H1 (cell line): ENCODE data around the gene MDM1. TPM values are rescaled to one million over a fixed set of nuclear protein-coding genes. Genes with fewer than 3 reads are reported as not detected.

Experiments used
- CTCF ChIA-PET: fragments of 300-600 bp; sonication (Branson Sonifier 250); formaldehyde crosslinking; loops from one replicate; lab custom pipeline; 2021; ENCODE audit not compliant: partially characterized antibody; lab: Charles Lee
- POLR2A ChIA-PET: fragments of 300-600 bp; sonication (Branson Sonifier 250); formaldehyde crosslinking; loops from one replicate; lab custom pipeline; 2021; ENCODE audit warnings: inconsistent platforms; ENCODE audit not compliant: partially characterized antibody; lab: Charles Lee
- DNase-seq, 2 experiments: peaks; one replicate each; pipeline versions ENCODE4 v3.0.0 to v3.0.0-alpha.2; 2010 to 2022; ENCODE audit warnings: low spot score in 2 of 2, low read depth in 1 of 2, mixed read lengths in 1 of 2
- FAIRE-seq: peaks from 2 replicates; lab custom pipeline; 2011; peaks lifted over from hg19 to GRCh38; lab: Jason Lieb, UNC
- H2AFZ ChIP-seq: 2 replicates; pipeline ENCODE4 v1.8.1; 2012; ENCODE audit warnings: low read length, inconsistent platforms
- H2AK5ac ChIP-seq: 2 replicates; pipeline ENCODE4 v1.6.1; 2013; ENCODE audit warnings: low read depth, low read length
- H2BK120ac ChIP-seq: replicated peaks from 2 replicates; pipeline ENCODE3; 2013; ENCODE audit warnings: low read depth, low read length, inconsistent platforms
- H2BK12ac ChIP-seq: 2 replicates; pipeline ENCODE4 v1.6.1; 2013; ENCODE audit warnings: low read depth, low read length
- H2BK15ac ChIP-seq: 2 replicates; pipeline ENCODE4 v1.6.1; 2013; ENCODE audit warnings: low read length
- H2BK20ac ChIP-seq: 2 replicates; pipeline ENCODE4 v1.6.1; 2013; ENCODE audit warnings: low read length
- H2BK5ac ChIP-seq: 2 replicates; pipeline ENCODE4 v1.6.1; 2013; ENCODE audit warnings: low read depth, low read length
- H3K14ac ChIP-seq: 2 replicates; pipeline ENCODE4 v1.6.1; 2013; ENCODE audit warnings: inconsistent platforms; ENCODE audit not compliant: insufficient read length
- H3K18ac ChIP-seq: 2 replicates; pipeline ENCODE4 v1.6.1; 2013; ENCODE audit warnings: low read length; ENCODE audit errors: extremely low read depth
- H3K23ac ChIP-seq: 2 replicates; pipeline ENCODE4 v1.6.1; 2013; ENCODE audit warnings: inconsistent platforms; ENCODE audit not compliant: insufficient read length
- H3K23me2 ChIP-seq: 2 replicates; pipeline ENCODE4 v1.6.1; 2013; ENCODE audit warnings: low read depth, low read length
- H3K27ac ChIP-seq: 2 replicates; pipeline ENCODE4 v1.6.1; 2011; ENCODE audit warnings: low read depth, low read length, inconsistent platforms
- H3K27me3 ChIP-seq, 4 experiments: replicated peaks in 1 of 4; 1 replicate in 1 of 4; 2 replicates in 3 of 4; pipeline versions ENCODE4 v1.6.1 to v1.8.1; 2011 to 2013; ENCODE audit warnings: low read length in 3 of 4, mild to moderate bottlenecking in 3 of 4, inconsistent platforms in 2 of 4, mixed read lengths in 2 of 4, moderate library complexity in 1 of 4; ENCODE audit not compliant: control insufficient read depth in 3 of 4, insufficient read depth in 3 of 4; ENCODE audit errors: extremely low read depth in 1 of 4
- H3K36me3 ChIP-seq, 4 experiments: 2 replicates each; pipeline versions ENCODE4 v1.6.1 to v1.8.1; 2011 to 2013; ENCODE audit warnings: mild to moderate bottlenecking in 4 of 4, low read length in 3 of 4, moderate library complexity in 2 of 4, control low read depth in 1 of 4, inconsistent platforms in 1 of 4; ENCODE audit not compliant: insufficient read depth in 4 of 4, control insufficient read depth in 2 of 4
- H3K4ac ChIP-seq: replicated peaks from 2 replicates; pipeline ENCODE3; 2013; ENCODE audit warnings: low read length, low read depth, mixed read lengths, inconsistent platforms; ENCODE audit not compliant: insufficient read length
- H3K4me1 ChIP-seq, 4 experiments: replicated peaks in 1 of 4; 1 replicate in 1 of 4; 2 replicates in 3 of 4; pipeline versions ENCODE4 v1.6.1 to v1.8.1; 2011 to 2013; ENCODE audit warnings: low read length in 3 of 4, inconsistent platforms in 2 of 4, mixed read lengths in 1 of 4; ENCODE audit not compliant: insufficient read depth in 4 of 4, control insufficient read depth in 3 of 4
- H3K4me2 ChIP-seq, 2 experiments: 2 replicates each; pipeline versions ENCODE4 v1.6.1 to v1.8.1; 2011 to 2013; ENCODE audit warnings: low read depth in 2 of 2, low read length in 2 of 2, control low read depth in 1 of 2, inconsistent platforms in 1 of 2, mild to moderate bottlenecking in 1 of 2; ENCODE audit not compliant: insufficient read depth in 1 of 2
- H3K4me3 ChIP-seq, 4 experiments: fragments of 200-600, 300-600 bp in 1 of 4; sonication (generic), shearing (Covaris generic), sonication (Bioruptor Twin) in 1 of 4; 2 replicates each; pipeline versions ENCODE4 v1.5.1 to v1.8.1; 2011 to 2016; ENCODE audit warnings: low read length in 4 of 4, low read depth in 3 of 4, control low read depth in 2 of 4, inconsistent platforms in 2 of 4, mild to moderate bottlenecking in 2 of 4, mixed read lengths in 1 of 4, moderate library complexity in 1 of 4; ENCODE audit not compliant: insufficient read depth in 2 of 4; ENCODE audit errors: extremely low read depth in 1 of 4
- H3K56ac ChIP-seq: replicated peaks from 2 replicates; pipeline ENCODE3; 2013; ENCODE audit warnings: low read depth, mild to moderate bottlenecking, mixed read lengths, low read length, inconsistent platforms; ENCODE audit not compliant: insufficient read length
- H3K79me1 ChIP-seq: 2 replicates; pipeline ENCODE4 v1.6.1; 2013; ENCODE audit warnings: low read depth, low read length, control low read depth
- H3K79me2 ChIP-seq, 2 experiments: 2 replicates each; pipeline versions ENCODE4 v1.6.1 to v1.8.1; 2012 to 2013; ENCODE audit warnings: low read length in 2 of 2, mild to moderate bottlenecking in 2 of 2, inconsistent platforms in 1 of 2; ENCODE audit not compliant: insufficient read depth in 2 of 2, control insufficient read depth in 1 of 2
- H3K9ac ChIP-seq, 4 experiments: replicated peaks in 1 of 4; 1 replicate in 1 of 4; 2 replicates in 3 of 4; pipeline versions ENCODE4 v1.6.1 to v1.8.1; 2011 to 2013; ENCODE audit warnings: low read depth in 3 of 4, low read length in 3 of 4, control low read depth in 2 of 4, mild to moderate bottlenecking in 2 of 4, moderate library complexity in 2 of 4, inconsistent platforms in 1 of 4; ENCODE audit errors: extremely low read depth in 1 of 4
- H3K9me3 ChIP-seq, 2 experiments: 2 replicates each; pipeline versions ENCODE4 v1.6.1 to v1.8.1; 2012 to 2013; ENCODE audit warnings: mild to moderate bottlenecking in 2 of 2, moderate library complexity in 2 of 2, control low read depth in 1 of 2, inconsistent platforms in 1 of 2, low read depth in 1 of 2, low read length in 1 of 2, mixed read lengths in 1 of 2; ENCODE audit not compliant: insufficient read depth in 2 of 2
- H4K20me1 ChIP-seq, 2 experiments: replicated peaks in 1 of 2; 2 replicates each; pipeline versions ENCODE3 to v1.8.1; 2011 to 2013; ENCODE audit warnings: inconsistent platforms in 2 of 2, low read length in 2 of 2, mild to moderate bottlenecking in 1 of 2; ENCODE audit not compliant: insufficient read depth in 2 of 2, control insufficient read depth in 1 of 2
- H4K5ac ChIP-seq: 2 replicates; pipeline ENCODE4 v1.6.1; 2013; ENCODE audit warnings: low read length, low read depth, mixed read lengths, inconsistent platforms; ENCODE audit not compliant: insufficient read length
- H4K8ac ChIP-seq: 2 replicates; pipeline ENCODE4 v1.8.0; 2013; ENCODE audit warnings: mild to moderate bottlenecking, moderate library complexity, low read length, inconsistent platforms; ENCODE audit not compliant: insufficient read depth; ENCODE audit errors: extremely low read depth
- H4K91ac ChIP-seq: replicated peaks from 2 replicates; pipeline ENCODE3; 2013; ENCODE audit warnings: low read length, mixed read lengths, inconsistent platforms; ENCODE audit not compliant: insufficient read length
- EP300 ChIP-seq, 2 experiments: IDR thresholded peaks; 1 replicate in 1 of 2; 2 replicates in 1 of 2; pipeline ENCODE4 v1.6.1; 2011 to 2012; ENCODE audit warnings: low read depth in 2 of 2, low read length in 2 of 2, mild to moderate bottlenecking in 2 of 2, borderline replicate concordance in 1 of 2, inconsistent platforms in 1 of 2, moderate library complexity in 1 of 2
- HDAC2 ChIP-seq, 2 experiments: fragments of 300-600 bp in 1 of 2; sonication (generic) in 1 of 2; IDR thresholded peaks; 2 replicates each; pipeline ENCODE4 v1.6.1; 2011 to 2012; ENCODE audit warnings: low read depth in 2 of 2, low read length in 2 of 2, mild to moderate bottlenecking in 2 of 2, moderate library complexity in 2 of 2, borderline replicate concordance in 1 of 2, inconsistent platforms in 1 of 2
- SIX5 ChIP-seq: IDR thresholded peaks from 2 replicates; pipeline ENCODE4 v1.6.1; 2011; ENCODE audit warnings: mild to moderate bottlenecking, low read depth, low read length
- SP4 ChIP-seq: IDR thresholded peaks from 2 replicates; pipeline ENCODE4 v1.6.1; 2012; ENCODE audit warnings: low read length, inconsistent platforms
- TAF7 ChIP-seq: optimal IDR thresholded peaks from 2 replicates; pipeline ENCODE3; 2011; ENCODE audit warnings: low read depth, mild to moderate bottlenecking, inconsistent platforms, low read length, moderate library complexity, borderline replicate concordance
- WGBS, 2 experiments: shearing (Covaris generic) in 1 of 2; methylation state at CpG; one replicate each; pipeline versions ENCODE4 v1.1.6 to v1.1.7; 2013 to 2015; ENCODE audit warnings: low lambda C conversion rate in 2 of 2, mixed read lengths in 2 of 2, inconsistent platforms in 1 of 2, low coverage in 1 of 2, missing lambda C conversion rate in 1 of 2; ENCODE audit not compliant: insufficient replicate concordance in 2 of 2, insufficient coverage in 1 of 2, insufficient read length in 1 of 2; ENCODE audit errors: extremely low coverage in 1 of 2, missing lambda C conversion rate in 1 of 2; 5-methylcytosine and 5-hydroxymethylcytosine counted together
- polyA plus RNA-seq, 7 experiments: library from polyadenylated mRNA; depleted of rRNA in 3 of 7; stranded (reverse) in 5 of 7; unstranded in 2 of 7; fragments of >200 nt in 5 of 7; fragments of 200-250 nt in 2 of 7; gene quantifications; 1 replicate in 5 of 7; 2 replicates in 1 of 7; 4 replicates in 1 of 7; pipeline versions ENCODE4 v1.2.1 to v1.2.3, GENCODE V29; 2011 to 2013; ENCODE audit warnings: missing spikeins in 2 of 7, mixed read lengths in 2 of 7
- total RNA-seq: library from RNA; stranded (reverse); fragmentation: NEBNext Ultra II Directional; extraction: Animal tissue kit (Norgen Biotek cat#: 25700); gene quantifications from 2 replicates; pipeline ENCODE4 v1.2.1, GENCODE V29; 2021

Gene MDM1
- total and polyA plus RNA-seq, 2 of the 8 experiments (the other 6 are each of a cell fraction or from before 2014, with no cell fraction given): 3.1 to 10.7 TPM

DNA sequence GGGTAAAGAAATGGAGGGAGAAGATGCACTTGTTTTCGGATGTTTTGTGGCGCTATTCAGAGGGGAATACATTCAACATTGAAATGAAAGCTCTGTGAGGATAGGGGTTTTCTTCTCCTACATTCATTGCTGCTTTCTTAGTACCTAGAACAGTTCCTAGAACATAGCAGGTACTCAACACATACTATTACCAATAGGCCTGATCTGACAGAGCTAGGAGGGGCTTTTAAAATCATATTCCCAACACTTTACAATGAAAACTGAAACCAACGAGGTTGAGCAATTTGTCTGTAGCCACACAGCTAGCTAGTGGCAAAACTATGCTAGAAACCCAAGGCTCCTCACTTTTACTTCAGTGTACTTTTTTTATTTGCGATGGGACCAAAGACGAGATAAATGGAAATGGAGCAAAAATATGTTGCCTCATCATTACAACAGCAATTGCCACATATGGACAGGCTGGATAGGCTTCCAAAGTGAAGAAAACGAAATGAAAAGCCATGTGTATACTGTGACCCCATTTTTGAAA lies 55.7 kb downstream of the MDM1 start:
- Histone ChIP-seq H3K79me1 (no peaks in the 10 kb centered on the region), H3K23ac (no peak overlapping the region), H2BK12ac (no peak overlapping the region), H3K56ac (no peak overlapping the region), H3K4me2 (no peak overlapping the region), H2BK15ac (no peak overlapping the region), H4K5ac (no peak overlapping the region), H3K14ac (no peak overlapping the region), H2BK20ac (no peak overlapping the region), H4K8ac (no peak overlapping the region), H3K23me2 (no peaks in the 10 kb centered on the region), H3K79me2 (no peaks in the 10 kb centered on the region), H3K9me3 (no peaks in the 10 kb centered on the region), H3K18ac (no peak overlapping the region), H2AK5ac (no peak overlapping the region), H3K36me3 (no peaks in the 10 kb centered on the region), H2AFZ (no peak overlapping the region), H4K20me1 (no peaks in the 10 kb centered on the region), H2BK5ac (no peak overlapping the region), H3K9ac (no peak overlapping the region), H3K4me3 (no peak overlapping the region), H3K4ac (no peak overlapping the region), H3K27ac (no peak overlapping the region), H3K27me3 (no peaks in the 10 kb centered on the region), H4K91ac (no peak overlapping the region), H3K4me1 (peaks cover 0 to 6% (median 0%) of the 10 kb centered on the region in 4 experiments; a peak in 2 of 7 replicates), H2BK120ac (no peak overlapping the region)
- ChIA-PET CTCF (interaction anchor here (1.0 kb wide), 1 partner anchor 31 kb away, joined by 3 read pairs; no protein-coding TSS in a partner anchor), POLR2A (no interaction called here)
- FAIRE-seq (no peak), DNase-seq (no peak)
- WGBS, 2 experiments: 95% methylated on average over 6 of the region's 6 CpGs; no CpG with 5 or more reads in 1 of the 2 experiments
- TF ChIP-seq SP4 (no peak), HDAC2 (IDR thresholded peaks at IDR 0.05; ENCODE audit: borderline replicate concordance in 1 of 2, low read depth in 2 of 2, low read length in 2 of 2) (no peak), EP300 (IDR thresholded peaks at IDR 0.05; ENCODE audit: borderline replicate concordance in 1 of 2, low read depth in 2 of 2, low read length in 2 of 2) (no peak), SIX5 (no peak), TAF7 (no peak)
